Ovary (tissue), 1 donor: ENCODE results near the gene CEP72.

Experiments
- EP300 ChIP-seq: sonication (generic); formaldehyde crosslinking; IDR thresholded peaks from one replicate; pipeline ENCODE4 v1.6.1; 2017; ENCODE audit warnings: antibody characterized with exemption
- POLR2A ChIP-seq: fragments of 450-650 bp; IDR thresholded peaks from one replicate; pipeline ENCODE4 v1.6.1; 2017; ENCODE audit warnings: antibody characterized with exemption, mild to moderate bottlenecking, moderate library complexity

GRCh38 chr5:661891-662750 lies 50.0 kb downstream of the CEP72 start:
- TF ChIP-seq POLR2A (no peak), EP300 (no peak)
